ENCODE measurements around the gene GPAM. TPM values are rescaled to one million over a fixed set of nuclear protein-coding genes. Genes with fewer than 3 reads are reported as not detected.
A peak's percentile ranks its signal among the peaks of the same experiment; 100 is the strongest.
"Not testable (repeated sequence)": the region's sequence is repeated elsewhere in the genome, so short reads cannot be mapped to it uniquely, and the experiment has no call there.

Gene GPAM
- polyA plus RNA-seq (2013, experiment 1 of 2) = 9.2 TPM
- polyA plus RNA-seq (2013, experiment 2 of 2) = 9.2 TPM

- Histone ChIP-seq H3K27ac (ENCODE audit: low read depth, low read length) (peak within 1 kb of the TSS; percentile 34), H3K4me3 (ENCODE audit: low read length) (peak within 1 kb of the TSS; percentile 87), H3K9ac (ENCODE audit: low read depth, low read length) (peak within 1 kb of the TSS; percentile 90), H3K4me1 (ENCODE audit: insufficient read depth, low read length) (0 out of 2 replicates have a peak, but pooled peaks cover 2% of the 10 kb centered on the region), H3K27me3 (ENCODE audit: insufficient read depth, low read length) (no peaks in the 10 kb centered on the region), H3K36me3 (ENCODE audit: insufficient read depth, low read length) (peaks cover 34% of the 10 kb centered on the region), H3K9me3 (ENCODE audit: insufficient read depth, low read depth, low read length) (peaks cover 4% of the 10 kb centered on the region; the same call in 1 of the 2 replicates)
- WGBS = under 1% methylated on average over 46 of the region's 46 CpGs
Measured at GRCh38 chr10:112183329-112184051, at the start of gene GPAM. GPAM (minus strand) TSS chr10:112183765; CDS start chr10:112181784, 1,981 bp downstream.

- Histone ChIP-seq H3K27me3 (ENCODE audit: insufficient read depth, low read length) (no peaks in the 10 kb centered on the region), H3K36me3 (ENCODE audit: insufficient read depth, low read length) (no peaks in the 10 kb centered on the region), H3K9ac (ENCODE audit: low read depth, low read length) (no peak overlapping the region), H3K4me3 (ENCODE audit: low read length) (no peak overlapping the region), H3K4me1 (ENCODE audit: insufficient read depth, low read length) (peaks cover 13% of the 10 kb centered on the region), H3K27ac (ENCODE audit: low read depth, low read length) (no peak overlapping the region), H3K9me3 (ENCODE audit: insufficient read depth, low read depth, low read length) (0 out of 2 replicates have a peak, but pooled peaks cover under 1% of the 10 kb centered on the region)
- 81% methylated on average over 6 of the region's 6 CpGs for WGBS
Measured at GRCh38 chr10:112232670-112233069, 49.1 kb upstream of the GPAM start.

- Histone ChIP-seq H3K4me3 (ENCODE audit: low read length) (no peak overlapping the region), H3K4me1 (ENCODE audit: insufficient read depth, low read length) (peaks cover 13% of the 10 kb centered on the region), H3K27me3 (ENCODE audit: insufficient read depth, low read length) (no peaks in the 10 kb centered on the region), H3K27ac (ENCODE audit: low read depth, low read length) (no peak overlapping the region), H3K9me3 (ENCODE audit: insufficient read depth, low read depth, low read length) (0 out of 2 replicates have a peak, but pooled peaks cover 6% of the 10 kb centered on the region), H3K36me3 (ENCODE audit: insufficient read depth, low read length) (no peaks in the 10 kb centered on the region), H3K9ac (ENCODE audit: low read depth, low read length) (no peak overlapping the region)
- WGBS = 80% methylated on average over 9 of the region's 9 CpGs
Measured at GRCh38 chr10:112231602-112232400, 48.2 kb upstream of the GPAM start.

GRCh38 chr10:112230325-112230988 lies 46.9 kb upstream of the GPAM start:
- H3K9me3 ChIP-seq (ENCODE audit: insufficient read depth, low read depth, low read length) = 0 out of 2 replicates have a peak, but pooled peaks cover 13% of the 10 kb centered on the region
- H3K4me3 ChIP-seq (ENCODE audit: low read length) = no peak overlapping the region
- peaks cover 9% of the 10 kb centered on the region for H3K4me1 ChIP-seq (ENCODE audit: insufficient read depth, low read length)
- 75% methylated on average over 1 of the region's 1 CpG for WGBS
- H3K27me3 ChIP-seq (ENCODE audit: insufficient read depth, low read length) = no peaks in the 10 kb centered on the region
- no peak overlapping the region for H3K9ac ChIP-seq (ENCODE audit: low read depth, low read length)
- no peaks in the 10 kb centered on the region for H3K36me3 ChIP-seq (ENCODE audit: insufficient read depth, low read length)
- H3K27ac ChIP-seq (ENCODE audit: low read depth, low read length) = no peak overlapping the region

- 100% methylated on average over 3 of the region's 3 CpGs for WGBS
- Histone ChIP-seq H3K9me3 (ENCODE audit: insufficient read depth, low read depth, low read length) (0 out of 2 replicates have a peak, but pooled peaks cover 13% of the 10 kb centered on the region), H3K4me3 (ENCODE audit: low read length) (no peak overlapping the region), H3K36me3 (ENCODE audit: insufficient read depth, low read length) (no peaks in the 10 kb centered on the region), H3K9ac (ENCODE audit: low read depth, low read length) (no peak overlapping the region), H3K4me1 (ENCODE audit: insufficient read depth, low read length) (peaks cover 4% of the 10 kb centered on the region; the same call in 1 of the 2 replicates), H3K27me3 (ENCODE audit: insufficient read depth, low read length) (no peaks in the 10 kb centered on the region), H3K27ac (ENCODE audit: low read depth, low read length) (no peak overlapping the region)
Measured at GRCh38 chr10:112229901-112230300, 46.3 kb upstream of the GPAM start.

- WGBS = 100% methylated on average over 2 of the region's 2 CpGs
- Histone ChIP-seq H3K9me3 (ENCODE audit: insufficient read depth, low read depth, low read length) (0 out of 2 replicates have a peak, but pooled peaks cover 13% of the 10 kb centered on the region), H3K4me3 (ENCODE audit: low read length) (no peak overlapping the region), H3K36me3 (ENCODE audit: insufficient read depth, low read length) (no peaks in the 10 kb centered on the region), H3K9ac (ENCODE audit: low read depth, low read length) (no peak overlapping the region), H3K27me3 (ENCODE audit: insufficient read depth, low read length) (no peaks in the 10 kb centered on the region), H3K27ac (ENCODE audit: low read depth, low read length) (no peak overlapping the region), H3K4me1 (ENCODE audit: insufficient read depth, low read length) (peaks cover 3% of the 10 kb centered on the region; the same call in 1 of the 2 replicates)
Measured at GRCh38 chr10:112229096-112229495, 45.5 kb upstream of the GPAM start.

- H3K4me1 ChIP-seq (ENCODE audit: insufficient read depth, low read length); H3K36me3 ChIP-seq (ENCODE audit: insufficient read depth, low read length); H3K27ac ChIP-seq (ENCODE audit: low read depth, low read length); H3K27me3 ChIP-seq (ENCODE audit: insufficient read depth, low read length); H3K9ac ChIP-seq (ENCODE audit: low read depth, low read length); H3K4me3 ChIP-seq (ENCODE audit: low read length): not testable (repeated sequence)
- WGBS = 93% methylated on average over 3 of the region's 3 CpGs
- H3K9me3 ChIP-seq (ENCODE audit: insufficient read depth, low read depth, low read length) = 0 out of 2 replicates have a peak, but pooled peaks cover 13% of the 10 kb centered on the region
Measured at GRCh38 chr10:112228366-112229088, 45.0 kb upstream of the GPAM start.

GRCh38 chr10:112227331-112227987 lies 43.9 kb upstream of the GPAM start:
- no peak overlapping the region for H3K27ac ChIP-seq (ENCODE audit: low read depth, low read length)
- no peaks in the 10 kb centered on the region for H3K27me3 ChIP-seq (ENCODE audit: insufficient read depth, low read length)
- no peak overlapping the region for H3K4me3 ChIP-seq (ENCODE audit: low read length)
- no peak overlapping the region for H3K9ac ChIP-seq (ENCODE audit: low read depth, low read length)
- WGBS = 87% methylated on average over 6 of the region's 6 CpGs
- no peaks in the 10 kb centered on the region for H3K36me3 ChIP-seq (ENCODE audit: insufficient read depth, low read length)
- H3K4me1 ChIP-seq (ENCODE audit: insufficient read depth, low read length) = peaks cover 3% of the 10 kb centered on the region; the same call in 1 of the 2 replicates
- H3K9me3 ChIP-seq (ENCODE audit: insufficient read depth, low read depth, low read length) = 0 out of 2 replicates have a peak, but pooled peaks cover 13% of the 10 kb centered on the region

GRCh38 chr10:112226439-112227248 lies 43.1 kb upstream of the GPAM start:
- no peak overlapping the region for H3K4me3 ChIP-seq (ENCODE audit: low read length)
- no peak overlapping the region for H3K9ac ChIP-seq (ENCODE audit: low read depth, low read length)
- H3K9me3 ChIP-seq (ENCODE audit: insufficient read depth, low read depth, low read length) = 0 out of 2 replicates have a peak, but pooled peaks cover 13% of the 10 kb centered on the region
- WGBS = 92% methylated on average over 9 of the region's 9 CpGs
- no peaks in the 10 kb centered on the region for H3K27me3 ChIP-seq (ENCODE audit: insufficient read depth, low read length)
- no peaks in the 10 kb centered on the region for H3K36me3 ChIP-seq (ENCODE audit: insufficient read depth, low read length)
- H3K27ac ChIP-seq (ENCODE audit: low read depth, low read length) = no peak overlapping the region
- H3K4me1 ChIP-seq (ENCODE audit: insufficient read depth, low read length) = peaks cover under 1% of the 10 kb centered on the region; the same call in 1 of the 2 replicates

Measured in HUES64 (cell line).